Stomach smooth muscle (tissue), 2 donors: ENCODE data around the gene MBP.
"Not testable (repeated sequence)": the region's sequence is repeated elsewhere in the genome, so short reads cannot be mapped to it uniquely, and the experiment has no call there.

Source experiments
- H3K27ac ChIP-seq: one replicate; pipeline ENCODE4 v1.7.0; 2013; ENCODE audit warnings: mild to moderate bottlenecking, low read length, inconsistent platforms
- H3K27me3 ChIP-seq, 2 donors: one replicate each; pipeline ENCODE4 v1.7.0; 2013; ENCODE audit warnings: low read length in 2 of 2; ENCODE audit not compliant: insufficient read depth in 2 of 2, control insufficient read depth in 1 of 2
- H3K36me3 ChIP-seq, 2 donors: one replicate each; pipeline ENCODE4 v1.7.0; 2013; ENCODE audit warnings: low read length in 2 of 2; ENCODE audit not compliant: control insufficient read depth in 2 of 2, insufficient read depth in 2 of 2
- H3K4me1 ChIP-seq: one replicate; pipeline ENCODE4 v1.7.0; 2013; ENCODE audit warnings: low read length; ENCODE audit not compliant: control insufficient read depth, insufficient read depth
- H3K4me3 ChIP-seq, 2 donors: one replicate each; pipeline ENCODE4 v1.7.0; 2013; ENCODE audit warnings: low read length in 2 of 2
- H3K9ac ChIP-seq, 2 donors: one replicate each; pipeline ENCODE4 v1.7.0; 2013; ENCODE audit warnings: low read length in 2 of 2, mild to moderate bottlenecking in 1 of 2
- H3K9me3 ChIP-seq, 2 donors: one replicate each; pipeline ENCODE4 v1.7.0; 2013; ENCODE audit warnings: low read length in 2 of 2; ENCODE audit not compliant: control insufficient read depth in 2 of 2
- donor health status: healthy.
- donor health status: Pancreatic carcinoma.

The MBP gene

DNA sequence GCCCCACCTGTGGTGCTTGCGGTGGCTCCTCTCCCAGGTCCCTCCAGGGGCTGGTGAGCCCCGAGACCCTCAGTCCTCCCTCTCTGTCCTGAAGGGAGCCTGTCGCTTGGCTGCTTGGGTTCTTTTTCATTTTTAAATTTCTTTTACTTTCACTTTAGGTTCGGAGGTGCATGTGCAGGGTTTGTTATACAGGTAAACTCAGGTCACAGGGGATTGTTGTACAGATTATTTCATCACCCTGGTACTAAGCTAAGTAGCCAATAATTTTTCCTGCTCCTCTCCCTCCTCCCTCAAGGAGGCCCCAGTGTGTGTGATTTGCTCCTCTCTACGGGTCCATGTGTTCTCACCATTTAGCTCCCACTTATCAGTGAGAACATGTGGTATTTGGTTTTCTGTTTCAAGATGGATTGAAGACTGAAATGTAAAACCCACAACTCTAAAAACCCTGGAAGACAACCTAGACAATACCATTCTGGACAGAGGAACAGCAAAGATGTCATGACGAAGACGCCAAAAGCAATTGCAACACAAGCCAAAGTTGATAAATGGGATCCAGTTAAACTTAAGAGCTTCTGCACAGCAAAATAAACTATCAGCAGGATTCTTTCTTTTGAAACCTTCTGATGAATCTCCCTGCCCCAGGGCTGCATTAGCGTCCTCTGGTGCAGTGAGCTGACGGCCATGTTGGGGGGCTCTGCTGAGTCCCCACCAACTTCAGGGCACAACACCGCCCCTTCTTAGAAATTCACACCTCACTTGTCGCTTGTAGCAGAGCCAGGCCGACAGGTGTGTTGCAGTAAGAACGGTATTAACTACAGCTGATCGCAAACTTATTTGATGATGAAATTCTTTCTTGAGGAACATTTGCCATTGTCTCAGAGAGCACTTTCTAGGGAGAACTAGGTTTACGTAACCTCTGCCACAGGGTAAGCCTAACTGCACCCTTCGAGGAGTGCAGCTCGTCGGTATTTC, 174.9 kb downstream of the MBP start:
- Histone ChIP-seq H3K9ac (no peak overlapping the region), H3K36me3 (peaks cover 17 to 33% of the 10 kb centered on the region in 2 donors)

DNA sequence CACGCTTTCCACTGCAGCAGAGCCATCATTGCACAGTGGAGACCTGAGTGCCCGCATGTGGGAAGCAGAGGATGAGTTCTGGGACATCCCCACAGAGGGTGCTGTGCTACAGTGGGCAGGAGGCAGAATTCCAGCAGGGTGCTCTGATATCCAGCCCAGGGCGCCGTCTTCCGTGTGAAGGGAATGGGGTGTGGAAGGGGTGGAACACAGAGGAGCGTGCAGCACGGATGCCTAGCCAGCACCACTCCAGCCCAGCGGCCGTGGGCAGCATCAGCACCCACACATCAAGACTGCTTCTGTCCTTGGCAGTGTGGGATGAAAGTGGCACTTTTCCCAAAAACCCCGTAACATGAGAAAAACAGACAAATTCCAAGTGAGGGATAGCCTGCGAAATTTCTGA, 175.9 kb downstream of the MBP start:
- Histone ChIP-seq H3K4me1 (peaks cover 14% of the 10 kb centered on the region), H3K27ac (no peak overlapping the region), H3K27me3 (no peaks in the 10 kb centered on the region), H3K9me3 (no peaks in the 10 kb centered on the region), H3K36me3 (peaks cover 22 to 33% of the 10 kb centered on the region in 2 donors), H3K4me3 (no peak overlapping the region), H3K9ac (no peak overlapping the region)

More for the DNA sequence above, 174.9 kb downstream of the MBP start:
- Histone ChIP-seq H3K4me3 (no peak overlapping the region), H3K4me1 (peaks cover 14% of the 10 kb centered on the region), H3K27ac (no peak overlapping the region), H3K27me3 (no peaks in the 10 kb centered on the region), H3K9me3 (no peaks in the 10 kb centered on the region)

DNA sequence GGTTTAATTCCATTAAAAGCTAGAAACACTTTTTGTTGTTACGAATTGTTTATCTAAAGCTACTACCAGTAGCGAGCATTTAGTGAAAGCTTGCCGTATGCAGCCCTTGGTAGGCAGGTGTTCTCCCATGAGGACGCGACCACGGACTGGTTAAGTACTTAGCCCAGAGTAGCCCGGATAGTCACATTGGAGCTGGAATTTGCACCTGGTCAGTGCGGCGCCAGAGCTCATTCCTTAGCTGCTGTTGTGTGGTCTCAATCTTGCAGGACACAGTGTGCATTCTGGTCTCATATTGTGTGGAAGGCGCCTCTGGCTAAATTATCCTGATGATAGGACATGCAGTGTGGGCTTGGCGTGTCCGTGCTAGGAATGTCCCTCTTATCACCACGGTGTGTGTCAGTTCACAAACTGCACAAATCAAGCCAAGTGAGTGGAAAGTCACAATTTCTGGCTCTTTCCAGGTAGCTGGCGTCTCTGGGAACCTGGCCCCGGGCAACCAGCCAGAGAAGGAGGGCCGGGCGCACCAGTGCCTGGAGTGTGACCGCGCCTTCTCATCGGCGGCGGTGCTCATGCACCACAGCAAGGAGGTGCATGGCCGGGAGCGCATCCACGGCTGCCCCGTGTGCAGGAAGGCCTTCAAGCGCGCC, 176.9 kb downstream of the MBP start:
- Histone ChIP-seq H3K27ac (no peak overlapping the region), H3K9me3 (no peaks in the 10 kb centered on the region), H3K9ac (no peak overlapping the region), H3K4me1 (peaks cover 15% of the 10 kb centered on the region), H3K36me3 (peaks cover 22 to 37% of the 10 kb centered on the region in 2 donors), H3K4me3 (no peak overlapping the region), H3K27me3 (no peaks in the 10 kb centered on the region)

DNA sequence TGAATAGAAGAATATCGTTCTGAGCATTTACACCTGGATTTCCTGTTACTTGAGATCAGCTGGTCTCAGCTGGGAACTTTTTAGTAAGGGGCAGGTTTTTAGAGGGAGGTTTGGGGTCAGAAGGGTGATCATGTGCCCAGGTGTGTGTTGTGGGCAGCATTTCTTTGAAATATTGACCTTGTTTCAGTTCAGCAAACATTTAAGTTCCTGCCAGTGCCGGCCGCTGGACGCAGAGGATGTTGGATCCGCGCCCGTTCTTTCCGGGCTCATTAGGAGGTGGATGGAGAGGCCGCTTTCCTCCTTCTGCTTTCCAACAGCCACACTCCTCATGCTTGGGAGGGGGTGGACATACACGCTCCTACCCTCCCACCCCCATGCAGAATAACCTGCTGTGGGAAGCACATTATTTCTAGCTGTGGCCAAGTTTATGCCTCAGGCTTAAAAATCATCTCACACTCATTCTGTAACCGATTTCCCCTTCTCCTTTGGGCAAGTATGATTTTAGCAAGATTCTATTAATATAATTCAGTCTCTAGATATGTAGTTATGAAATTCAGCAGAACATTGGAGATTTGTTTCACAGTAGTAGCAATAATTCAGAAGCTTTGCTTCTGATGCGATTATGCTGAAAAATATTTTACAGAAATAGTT, 178.9 kb downstream of the MBP start:
- peak overlapping the region; percentile 58 for H3K27ac ChIP-seq
- no peaks in the 10 kb centered on the region for H3K9me3 ChIP-seq
- peaks cover 20 to 29% of the 10 kb centered on the region in 2 donors for H3K36me3 ChIP-seq
- peak overlapping the region in 1 of 2 donors; percentile 42 for H3K9ac ChIP-seq
- H3K4me1 ChIP-seq, result peaks cover 16% of the 10 kb centered on the region
- H3K27me3 ChIP-seq, result no peaks in the 10 kb centered on the region
- H3K4me3 ChIP-seq, result peak overlapping the region; percentile 59 to 67

DNA sequence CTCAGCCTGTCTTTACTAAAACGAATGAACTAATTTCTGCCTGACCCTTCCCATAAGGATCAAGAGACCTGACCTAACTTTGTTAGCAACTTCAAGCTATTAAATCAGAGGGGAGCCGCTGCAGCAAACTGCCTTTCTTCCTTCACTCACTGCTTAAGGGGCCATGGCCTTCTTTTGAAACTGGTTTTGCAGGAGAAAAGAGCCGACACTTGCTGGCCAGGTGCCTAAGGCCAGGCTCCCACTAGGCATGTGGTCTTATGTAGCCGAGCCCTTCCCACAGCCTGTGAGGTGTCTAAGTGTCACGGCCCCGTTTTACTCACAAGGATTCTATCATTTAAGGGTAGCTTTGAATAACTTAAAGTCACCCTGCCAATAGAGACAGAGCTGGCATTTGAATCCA, 179.4 kb downstream of the MBP start:
- peaks cover 26 to 30% of the 10 kb centered on the region in 2 donors for H3K36me3 ChIP-seq
- H3K4me1 ChIP-seq, result peaks cover 16% of the 10 kb centered on the region
- peak overlapping the region; percentile 58 for H3K27ac ChIP-seq
- H3K4me3 ChIP-seq, result peak overlapping the region; percentile 59 to 67
- H3K9ac ChIP-seq, result peak overlapping the region in 1 of 2 donors; percentile 42
- H3K27me3 ChIP-seq, result no peaks in the 10 kb centered on the region
- no peaks in the 10 kb centered on the region for H3K9me3 ChIP-seq

DNA sequence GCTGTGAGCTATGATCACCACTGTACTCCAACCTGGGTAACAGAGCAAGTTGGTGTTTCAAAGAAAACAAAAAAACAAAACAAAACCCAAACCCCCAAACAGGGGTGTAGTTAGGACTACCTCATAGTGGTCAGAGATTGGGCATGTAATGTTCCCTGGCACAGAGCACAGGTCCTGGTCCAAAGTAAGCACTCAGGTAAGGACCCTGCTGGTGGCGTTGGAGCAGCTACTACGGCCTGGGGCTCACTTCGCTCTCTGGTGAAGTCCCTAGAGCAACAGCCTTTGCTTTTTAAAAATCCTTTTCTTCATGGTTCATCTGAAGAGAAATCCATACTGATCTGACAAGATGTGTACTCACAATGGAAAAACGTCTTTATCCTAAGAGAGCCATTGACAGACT, 179.8 kb downstream of the MBP start:
- Histone ChIP-seq H3K27ac (peak overlapping the region; percentile 58), H3K9me3 (no peaks in the 10 kb centered on the region), H3K27me3 (no peaks in the 10 kb centered on the region), H3K4me1 (peaks cover 16% of the 10 kb centered on the region), H3K36me3 (peaks cover 26% of the 10 kb centered on the region in 2 donors), H3K4me3 (no peak overlapping the region), H3K9ac (no peak overlapping the region)

DNA sequence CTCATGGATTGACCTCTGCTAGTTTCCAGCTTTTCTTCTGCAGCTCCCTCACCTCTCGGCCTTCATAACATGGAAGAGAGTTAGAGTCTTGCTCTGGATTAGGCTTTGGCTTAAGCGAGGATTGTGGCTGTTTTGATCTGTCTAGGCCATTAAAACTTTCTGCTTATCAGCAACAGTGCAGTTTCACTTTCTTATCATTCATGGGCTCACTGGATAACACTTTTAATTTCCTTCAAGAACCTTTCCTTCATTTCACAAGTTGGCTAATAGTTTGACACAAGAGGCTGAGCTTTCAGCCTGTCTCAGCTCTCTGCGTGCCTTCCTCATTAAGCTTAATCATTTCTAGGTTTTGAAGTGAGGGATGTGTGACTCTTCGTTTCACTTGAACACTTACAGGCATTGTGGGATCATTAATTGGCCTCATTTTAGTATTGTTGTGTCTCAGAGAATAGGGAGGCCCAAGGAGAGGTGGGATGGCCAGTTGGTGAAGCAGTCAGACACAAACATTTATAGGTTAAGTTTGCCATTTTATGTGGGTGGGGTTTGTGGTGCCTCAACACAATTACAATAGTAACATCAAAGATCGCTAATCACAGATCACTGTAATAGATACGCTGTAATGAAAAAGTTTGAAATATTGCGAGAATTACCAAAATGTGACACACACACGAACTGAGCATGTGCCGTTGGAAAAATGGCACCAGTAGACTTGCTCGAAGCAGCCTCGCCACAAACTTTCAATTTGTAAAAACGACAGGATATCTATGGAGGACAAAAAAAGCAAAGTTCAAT, 180.9 kb downstream of the MBP start:
- H3K4me1 ChIP-seq, result peaks cover 16% of the 10 kb centered on the region
- no peak overlapping the region for H3K27ac ChIP-seq

DNA sequence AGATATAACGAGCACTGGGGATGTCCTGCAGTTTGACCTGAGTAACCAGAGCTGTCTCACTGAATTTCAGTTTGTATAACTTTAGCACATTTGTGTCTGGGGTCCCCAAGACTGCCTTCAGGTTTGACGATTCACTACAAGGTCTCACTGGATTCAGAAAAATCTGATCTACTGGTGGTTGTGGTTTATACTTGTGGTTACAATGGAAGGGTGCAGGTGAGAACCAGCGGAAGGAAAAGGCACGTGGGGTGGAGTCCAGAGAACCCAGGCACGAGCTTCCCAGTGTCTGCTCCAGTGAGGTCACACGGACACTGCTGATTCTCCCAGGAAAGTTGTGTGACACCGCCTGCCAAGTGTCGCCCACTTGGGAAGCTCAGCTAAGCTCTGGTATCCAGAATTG, 184.2 kb downstream of the MBP start:
- H3K27me3 ChIP-seq, result no peaks in the 10 kb centered on the region
- no peak overlapping the region for H3K9ac ChIP-seq
- H3K4me1 ChIP-seq, result peaks cover 9% of the 10 kb centered on the region
- H3K27ac ChIP-seq, result no peak overlapping the region
- H3K4me3 ChIP-seq, result no peak overlapping the region
- no peaks in the 10 kb centered on the region for H3K9me3 ChIP-seq
- H3K36me3 ChIP-seq, result peaks cover 14 to 24% of the 10 kb centered on the region in 2 donors

More for the DNA sequence above, 180.9 kb downstream of the MBP start:
- Histone ChIP-seq H3K9ac (no peak overlapping the region), H3K4me3 (no peak overlapping the region), H3K36me3 (peaks cover 18 to 28% of the 10 kb centered on the region in 2 donors), H3K9me3 (no peaks in the 10 kb centered on the region), H3K27me3 (no peaks in the 10 kb centered on the region)

DNA sequence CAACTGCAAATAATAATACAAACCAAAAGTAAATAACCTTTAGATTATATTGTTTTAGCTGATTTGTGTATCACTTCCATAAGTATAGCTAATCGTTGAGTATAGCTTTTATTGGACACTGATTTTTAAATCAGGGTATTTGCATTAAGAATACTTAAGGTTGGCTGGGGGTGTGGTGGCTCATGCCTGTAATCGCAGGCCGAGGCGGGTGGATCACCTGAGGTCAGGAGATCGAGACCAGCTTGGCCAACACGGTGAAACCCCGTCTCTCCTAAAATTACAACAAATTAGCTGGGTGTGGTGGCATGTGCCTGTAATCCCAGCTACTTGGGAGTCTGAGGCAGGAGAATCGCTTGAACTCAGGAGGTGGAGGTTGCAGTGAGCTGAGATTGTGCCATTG, 188.2 kb downstream of the MBP start:
- not testable (repeated sequence) for H3K27ac ChIP-seq, H3K4me3 ChIP-seq, H3K27me3 ChIP-seq, H3K4me1 ChIP-seq, H3K9ac ChIP-seq, H3K9me3 ChIP-seq
- peaks cover 14 to 19% of the 10 kb centered on the region in 2 donors for H3K36me3 ChIP-seq
